DOHH2 (cell line): Measurements from ENCODE around the gene IL1RAP.

Experiments
- H3F3A ChIP-seq: fragments of 200-600 bp; sonication (generic), shearing (Covaris generic); 2 replicates; pipeline ENCODE4 v1.6.0; 2016; ENCODE audit warnings: antibody characterized with exemption, mild to moderate bottlenecking; ENCODE audit not compliant: control insufficient read depth, insufficient read depth
- H3K27ac ChIP-seq: fragments of 200-600 bp; sonication (generic); 2 replicates; pipeline ENCODE4 v1.5.1; 2014; ENCODE audit warnings: low read depth, mild to moderate bottlenecking, low read length, moderate library complexity
- H3K27me3 ChIP-seq: fragments of 200-600 bp; sonication (generic); 2 replicates; pipeline ENCODE4 v1.6.1; 2014; ENCODE audit warnings: mild to moderate bottlenecking, low read length, mixed read lengths; ENCODE audit not compliant: control insufficient read depth
- H3K36me3 ChIP-seq: fragments of 200-600 bp; sonication (generic); 2 replicates; pipeline ENCODE4 v1.6.1; 2014; ENCODE audit warnings: mild to moderate bottlenecking, low read length, moderate library complexity, mixed read lengths; ENCODE audit not compliant: control insufficient read depth
- H3K4me1 ChIP-seq: fragments of 200-600 bp; sonication (generic); 2 replicates; pipeline ENCODE4 v1.6.1; 2014; ENCODE audit warnings: mild to moderate bottlenecking, low read length, mixed read lengths; ENCODE audit not compliant: control insufficient read depth
- H3K4me2 ChIP-seq: fragments of 200-600 bp; sonication (generic); 2 replicates; pipeline ENCODE4 v1.6.0; 2014; ENCODE audit warnings: mild to moderate bottlenecking, low read length, moderate library complexity
- H3K4me3 ChIP-seq: fragments of 200-600 bp; sonication (generic); 2 replicates; pipeline ENCODE4 v1.5.1; 2014; ENCODE audit warnings: mild to moderate bottlenecking, low read length, mixed read lengths
- H3K79me2 ChIP-seq: fragments of 200-600 bp; sonication (generic); 2 replicates; pipeline ENCODE4 v1.6.1; 2014; ENCODE audit warnings: mild to moderate bottlenecking, low read length, mixed read lengths; ENCODE audit not compliant: control insufficient read depth
- H3K9me2 ChIP-seq: fragments of 200-600 bp; sonication (generic); replicated peaks from 2 replicates; pipeline ENCODE4 v1.6.1; 2014; ENCODE audit warnings: mild to moderate bottlenecking, low read length, mixed read lengths; ENCODE audit not compliant: control insufficient read depth
- H3K9me3 ChIP-seq: fragments of 200-600 bp; sonication (generic); 2 replicates; pipeline ENCODE4 v1.6.1; 2014; ENCODE audit warnings: antibody characterized with exemption, low read length, mixed read lengths; ENCODE audit not compliant: control insufficient read depth, insufficient read depth
- H4K20me1 ChIP-seq: fragments of 200-600 bp; sonication (generic); 2 replicates; pipeline ENCODE4 v1.6.0; 2014; ENCODE audit warnings: low read depth, mild to moderate bottlenecking, antibody characterized with exemption, low read length, moderate library complexity; ENCODE audit not compliant: control insufficient read depth, insufficient read depth
- EZH2phosphoT487 ChIP-seq: fragments of 200-600 bp; sonication (generic); IDR thresholded peaks from 2 replicates; pipeline ENCODE4 v1.6.1; 2017; ENCODE audit warnings: borderline replicate concordance, mild to moderate bottlenecking, antibody characterized with exemption, low read length, moderate library complexity, mixed read lengths
- TF ChIP-seq, protein P1 (sequence below): fragments of 200-600 bp; sonication (generic); IDR thresholded peaks from one replicate; pipeline ENCODE4 v1.5.1; 2014; ENCODE audit warnings: antibody characterized with exemption, mild to moderate bottlenecking, low read depth, low read length; ENCODE audit not compliant: poor library complexity, severe bottlenecking

The IL1RAP gene

DNA sequence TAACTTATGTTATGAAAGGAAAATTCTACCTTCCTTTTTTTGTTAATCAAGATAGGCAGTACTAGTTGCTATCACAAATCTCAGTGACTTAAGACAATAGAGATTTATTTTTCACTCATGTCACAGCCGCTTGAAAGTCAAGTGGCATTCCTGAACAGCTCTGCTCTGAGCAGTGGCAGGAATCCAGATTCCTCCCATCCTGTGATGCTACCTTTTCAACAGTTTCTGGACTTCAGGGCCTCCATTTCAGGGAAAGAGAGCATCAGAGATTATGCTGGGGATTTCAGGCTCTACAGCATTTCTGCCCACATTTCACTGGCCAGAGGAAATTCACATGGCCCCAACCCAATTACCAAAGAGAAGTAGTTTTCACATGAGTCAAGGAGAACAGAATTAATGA is 83.4 kb downstream of the IL1RAP start:
- no peak overlapping the region for H3K4me3 ChIP-seq
- no peak overlapping the region for H3K27ac ChIP-seq
- H3K4me2 ChIP-seq: no peak overlapping the region
- no peaks in the 10 kb centered on the region for H3F3A ChIP-seq
- no peaks in the 10 kb centered on the region for H3K27me3 ChIP-seq
- no peaks in the 10 kb centered on the region for H3K4me1 ChIP-seq
- no peaks in the 10 kb centered on the region for H3K36me3 ChIP-seq
- H3K9me2 ChIP-seq: no peaks in the 10 kb centered on the region
- TF ChIP-seq, protein P1, sequence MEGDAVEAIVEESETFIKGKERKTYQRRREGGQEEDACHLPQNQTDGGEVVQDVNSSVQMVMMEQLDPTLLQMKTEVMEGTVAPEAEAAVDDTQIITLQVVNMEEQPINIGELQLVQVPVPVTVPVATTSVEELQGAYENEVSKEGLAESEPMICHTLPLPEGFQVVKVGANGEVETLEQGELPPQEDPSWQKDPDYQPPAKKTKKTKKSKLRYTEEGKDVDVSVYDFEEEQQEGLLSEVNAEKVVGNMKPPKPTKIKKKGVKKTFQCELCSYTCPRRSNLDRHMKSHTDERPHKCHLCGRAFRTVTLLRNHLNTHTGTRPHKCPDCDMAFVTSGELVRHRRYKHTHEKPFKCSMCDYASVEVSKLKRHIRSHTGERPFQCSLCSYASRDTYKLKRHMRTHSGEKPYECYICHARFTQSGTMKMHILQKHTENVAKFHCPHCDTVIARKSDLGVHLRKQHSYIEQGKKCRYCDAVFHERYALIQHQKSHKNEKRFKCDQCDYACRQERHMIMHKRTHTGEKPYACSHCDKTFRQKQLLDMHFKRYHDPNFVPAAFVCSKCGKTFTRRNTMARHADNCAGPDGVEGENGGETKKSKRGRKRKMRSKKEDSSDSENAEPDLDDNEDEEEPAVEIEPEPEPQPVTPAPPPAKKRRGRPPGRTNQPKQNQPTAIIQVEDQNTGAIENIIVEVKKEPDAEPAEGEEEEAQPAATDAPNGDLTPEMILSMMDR: no peak
- TF ChIP-seq EZH2phosphoT487: no peak
- H4K20me1 ChIP-seq: no peaks in the 10 kb centered on the region
- no peaks in the 10 kb centered on the region for H3K79me2 ChIP-seq
- no peaks in the 10 kb centered on the region for H3K9me3 ChIP-seq

DNA sequence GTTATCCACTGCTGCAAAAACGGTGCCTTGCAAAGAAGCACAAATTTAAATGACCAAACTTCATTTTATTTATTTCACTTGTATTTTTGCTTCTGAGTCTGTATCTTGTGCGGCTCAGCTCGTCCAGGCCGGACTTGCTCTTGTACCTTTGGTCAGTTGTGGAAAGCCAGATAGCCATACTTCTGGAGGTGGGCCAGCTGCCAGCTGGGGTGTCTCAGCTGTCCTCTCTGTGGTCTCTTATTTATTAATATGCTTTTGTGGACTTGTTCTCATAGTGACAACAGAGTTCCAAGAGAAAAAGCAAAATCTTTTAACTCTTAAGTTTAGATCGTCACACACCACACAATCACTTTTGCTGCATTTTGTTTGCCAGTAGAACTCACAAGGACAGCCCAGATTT is 87.7 kb downstream of the IL1RAP start:
- no peaks in the 10 kb centered on the region for H3K27me3 ChIP-seq
- H3K4me3 ChIP-seq: no peak overlapping the region
- no peak overlapping the region for H3K4me2 ChIP-seq
- H3K4me1 ChIP-seq: no peaks in the 10 kb centered on the region
- no peaks in the 10 kb centered on the region for H3K9me3 ChIP-seq
- H3K36me3 ChIP-seq: no peaks in the 10 kb centered on the region
- H3K27ac ChIP-seq: no peak overlapping the region
- no peaks in the 10 kb centered on the region for H3K9me2 ChIP-seq
- no peaks in the 10 kb centered on the region for H4K20me1 ChIP-seq
- no peaks in the 10 kb centered on the region for H3F3A ChIP-seq
- TF ChIP-seq, protein P1: no peak
- no peak for TF ChIP-seq EZH2phosphoT487
- H3K79me2 ChIP-seq: no peaks in the 10 kb centered on the region

DNA sequence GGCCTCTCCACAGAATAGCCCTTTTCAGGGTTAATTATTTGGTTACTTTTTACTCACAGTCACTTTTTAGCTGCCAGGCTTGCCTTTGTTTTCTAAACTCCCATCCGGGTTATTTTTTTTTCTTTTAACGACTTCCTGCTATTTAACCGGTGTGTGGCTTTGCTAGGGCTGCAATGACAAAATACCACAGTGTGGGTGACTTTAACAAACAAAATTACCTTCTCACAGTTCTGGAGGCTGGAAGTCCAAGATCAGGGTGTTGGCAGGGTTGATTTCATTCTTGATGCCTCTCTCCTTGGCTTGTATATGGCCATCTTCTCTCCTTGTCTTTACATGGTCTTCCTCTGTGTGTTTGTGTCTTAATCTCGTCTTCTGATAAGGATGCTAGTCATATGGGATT is 91.5 kb downstream of the IL1RAP start:
- H3K4me3 ChIP-seq: no peak overlapping the region
- no peaks in the 10 kb centered on the region for H3K79me2 ChIP-seq
- H4K20me1 ChIP-seq: no peaks in the 10 kb centered on the region
- no peaks in the 10 kb centered on the region for H3F3A ChIP-seq
- H3K4me2 ChIP-seq: no peak overlapping the region
- no peaks in the 10 kb centered on the region for H3K4me1 ChIP-seq
- H3K27ac ChIP-seq: no peak overlapping the region
- H3K9me2 ChIP-seq: no peaks in the 10 kb centered on the region
- H3K36me3 ChIP-seq: no peaks in the 10 kb centered on the region
- H3K27me3 ChIP-seq: no peaks in the 10 kb centered on the region
- no peaks in the 10 kb centered on the region for H3K9me3 ChIP-seq
- no peak for TF ChIP-seq EZH2phosphoT487
- TF ChIP-seq, protein P1: no peak

DNA sequence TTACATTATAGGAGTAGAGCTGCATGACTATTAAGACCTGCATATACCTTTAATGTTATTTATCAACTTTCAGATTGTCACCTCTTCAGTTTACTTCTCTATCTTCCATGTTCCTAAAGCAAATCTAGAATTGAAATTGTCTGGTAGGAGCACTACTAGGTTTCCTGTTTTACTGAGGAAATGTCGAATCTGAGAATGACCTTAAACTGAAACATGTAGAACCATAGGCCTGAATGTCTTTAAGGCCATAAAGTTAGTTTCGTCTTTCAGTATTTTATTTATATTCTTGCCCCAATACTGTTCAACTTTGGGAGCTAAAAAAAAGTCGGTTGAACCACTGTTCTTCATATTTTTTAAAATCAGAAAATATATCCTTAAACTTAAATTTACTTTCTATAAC is 92.7 kb downstream of the IL1RAP start:
- TF ChIP-seq EZH2phosphoT487: no peak
- TF ChIP-seq, protein P1: no peak
- no peaks in the 10 kb centered on the region for H3F3A ChIP-seq
- H3K27ac ChIP-seq: no peak overlapping the region
- H3K4me2 ChIP-seq: no peak overlapping the region
- no peaks in the 10 kb centered on the region for H3K79me2 ChIP-seq
- H3K9me3 ChIP-seq: no peaks in the 10 kb centered on the region
- H3K4me1 ChIP-seq: no peaks in the 10 kb centered on the region
- H3K4me3 ChIP-seq: no peak overlapping the region
- no peaks in the 10 kb centered on the region for H3K27me3 ChIP-seq
- no peaks in the 10 kb centered on the region for H4K20me1 ChIP-seq
- H3K36me3 ChIP-seq: no peaks in the 10 kb centered on the region
- no peaks in the 10 kb centered on the region for H3K9me2 ChIP-seq
